ENCODE results near the gene THYN1. TPM values are rescaled to one million over a fixed set of nuclear protein-coding genes. Genes with fewer than 3 reads are reported as not detected.
A peak's percentile ranks its signal among the peaks of the same experiment; 100 is the strongest.

The THYN1 gene
- total and polyA plus RNA-seq, 11 donors = 34.1 to 59.4 (median 41.9) TPM

DNA sequence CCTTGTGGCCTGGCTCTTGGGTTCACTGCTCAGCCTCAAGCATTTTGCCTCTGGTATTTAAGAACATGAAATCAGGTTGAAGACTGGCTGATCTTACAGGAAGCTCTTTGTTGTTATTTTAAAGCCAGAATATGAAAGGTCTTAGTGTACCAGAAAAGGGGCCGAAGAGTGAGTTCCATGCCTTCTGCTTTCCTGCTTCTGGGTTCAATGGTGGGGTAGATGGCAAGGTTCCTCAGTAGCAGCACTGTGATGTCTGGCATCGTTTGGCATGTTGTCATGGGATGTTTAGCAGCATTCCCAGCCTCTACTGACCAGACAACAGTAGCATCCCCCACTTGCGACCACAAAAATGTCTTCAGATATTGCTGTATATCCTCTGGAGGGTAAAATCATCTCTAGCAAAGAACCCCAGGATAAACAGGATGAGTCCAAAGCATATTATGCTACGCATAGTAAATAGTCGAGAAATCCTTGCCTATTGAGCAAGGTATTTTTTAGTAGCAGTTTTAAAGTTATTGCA, 26.3 kb downstream of the THYN1 start:
- Histone ChIP-seq H3K36me3 (peaks cover 0 to 4% (median 0%) of the 10 kb centered on the region in 9 donors), H3K27me3 (no peaks in the 10 kb centered on the region), H3K4me1 (peaks cover 4 to 73% (median 57%) of the 10 kb centered on the region in 12 donors), H3K4me3 (peak overlapping the region in 5 of 12 donors; percentile 9 to 95 (median 64)), H3K27ac (no peak overlapping the region), H3K9me3 (no peaks in the 10 kb centered on the region)
- intact Hi-C loops (cut with DNase I) = loop anchor here in 2 of 10 donors (10.0 kb wide), 2 partner anchors 182 to 272 kb away; partner anchors contain the start of gene IGSF9B (in 1 of the 2)
- 81 to 85% (median 83%) methylated on average over 5 of the region's 5 CpGs for WGBS, 4 donors
- DNase-seq = no peak
- no peak for TF ChIP-seq POLR2A (IDR thresholded peaks at IDR 0.05)
- TF ChIP-seq, protein P1, sequence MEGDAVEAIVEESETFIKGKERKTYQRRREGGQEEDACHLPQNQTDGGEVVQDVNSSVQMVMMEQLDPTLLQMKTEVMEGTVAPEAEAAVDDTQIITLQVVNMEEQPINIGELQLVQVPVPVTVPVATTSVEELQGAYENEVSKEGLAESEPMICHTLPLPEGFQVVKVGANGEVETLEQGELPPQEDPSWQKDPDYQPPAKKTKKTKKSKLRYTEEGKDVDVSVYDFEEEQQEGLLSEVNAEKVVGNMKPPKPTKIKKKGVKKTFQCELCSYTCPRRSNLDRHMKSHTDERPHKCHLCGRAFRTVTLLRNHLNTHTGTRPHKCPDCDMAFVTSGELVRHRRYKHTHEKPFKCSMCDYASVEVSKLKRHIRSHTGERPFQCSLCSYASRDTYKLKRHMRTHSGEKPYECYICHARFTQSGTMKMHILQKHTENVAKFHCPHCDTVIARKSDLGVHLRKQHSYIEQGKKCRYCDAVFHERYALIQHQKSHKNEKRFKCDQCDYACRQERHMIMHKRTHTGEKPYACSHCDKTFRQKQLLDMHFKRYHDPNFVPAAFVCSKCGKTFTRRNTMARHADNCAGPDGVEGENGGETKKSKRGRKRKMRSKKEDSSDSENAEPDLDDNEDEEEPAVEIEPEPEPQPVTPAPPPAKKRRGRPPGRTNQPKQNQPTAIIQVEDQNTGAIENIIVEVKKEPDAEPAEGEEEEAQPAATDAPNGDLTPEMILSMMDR (IDR thresholded peaks at IDR 0.05) = no peak
- no peak for ATAC-seq

DNA sequence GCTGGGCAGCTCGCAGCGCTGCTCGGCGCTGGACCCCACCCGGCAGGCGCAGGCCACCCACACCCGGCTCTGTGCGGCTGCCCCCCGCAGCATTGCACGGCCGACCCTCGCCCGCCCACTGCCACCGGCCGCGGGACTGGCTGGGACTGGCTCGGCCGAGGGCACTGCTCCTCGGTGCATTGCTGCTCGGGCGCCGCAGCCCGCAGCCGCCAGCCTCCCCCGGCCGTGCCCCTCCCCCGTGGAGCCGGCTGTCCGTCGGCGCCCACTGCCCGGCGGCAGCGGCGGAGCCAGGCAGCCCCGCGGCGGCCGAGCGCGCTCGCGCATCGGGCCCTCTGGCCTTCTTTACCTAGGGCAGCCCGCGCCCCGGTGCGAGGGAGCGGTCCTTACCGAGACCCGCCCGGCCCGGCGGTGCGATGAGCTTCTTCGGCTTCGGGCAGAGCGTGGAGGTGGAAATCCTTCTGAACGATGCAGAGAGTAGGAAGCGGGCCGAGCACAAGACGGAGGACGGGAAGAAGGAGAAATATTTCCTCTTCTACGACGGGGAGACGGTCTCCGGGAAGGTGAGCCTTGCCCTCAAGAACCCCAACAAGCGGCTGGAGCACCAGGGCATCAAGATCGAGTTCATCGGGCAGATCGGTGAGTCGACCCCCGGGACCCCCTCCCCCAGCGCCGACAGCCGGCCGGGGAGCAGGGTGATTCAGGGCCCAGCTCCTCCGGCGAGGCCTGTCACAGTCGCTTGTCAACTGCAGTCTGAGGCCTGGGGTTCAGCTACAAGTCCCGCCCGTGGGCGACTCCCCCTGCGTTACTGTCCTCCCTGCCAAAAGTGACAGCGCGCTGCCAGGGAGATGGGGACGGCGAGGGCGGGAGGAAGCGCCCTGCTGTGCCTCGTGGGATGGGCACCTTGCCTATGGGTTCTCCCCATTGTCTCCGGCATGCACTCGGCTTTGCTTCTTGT, 28.2 kb downstream of the THYN1 start:
- WGBS, 4 donors = 0 to 3% (median 1%) methylated on average over 6 to 93 of the region's 93 CpGs
- H3K4me1 ChIP-seq = peaks cover 4 to 56% (median 44%) of the 10 kb centered on the region in 12 donors
- intact Hi-C loops (cut with DNase I) = loop anchor here in 3 of 10 donors (1.0 to 10.0 kb wide), 5 partner anchors 28 to 270 kb away; partner anchors contain the start of genes ACAD8 (in 3 of the 3), THYN1 (in 3 of the 3) and IGSF9B (in 1 of the 3)

DNA sequence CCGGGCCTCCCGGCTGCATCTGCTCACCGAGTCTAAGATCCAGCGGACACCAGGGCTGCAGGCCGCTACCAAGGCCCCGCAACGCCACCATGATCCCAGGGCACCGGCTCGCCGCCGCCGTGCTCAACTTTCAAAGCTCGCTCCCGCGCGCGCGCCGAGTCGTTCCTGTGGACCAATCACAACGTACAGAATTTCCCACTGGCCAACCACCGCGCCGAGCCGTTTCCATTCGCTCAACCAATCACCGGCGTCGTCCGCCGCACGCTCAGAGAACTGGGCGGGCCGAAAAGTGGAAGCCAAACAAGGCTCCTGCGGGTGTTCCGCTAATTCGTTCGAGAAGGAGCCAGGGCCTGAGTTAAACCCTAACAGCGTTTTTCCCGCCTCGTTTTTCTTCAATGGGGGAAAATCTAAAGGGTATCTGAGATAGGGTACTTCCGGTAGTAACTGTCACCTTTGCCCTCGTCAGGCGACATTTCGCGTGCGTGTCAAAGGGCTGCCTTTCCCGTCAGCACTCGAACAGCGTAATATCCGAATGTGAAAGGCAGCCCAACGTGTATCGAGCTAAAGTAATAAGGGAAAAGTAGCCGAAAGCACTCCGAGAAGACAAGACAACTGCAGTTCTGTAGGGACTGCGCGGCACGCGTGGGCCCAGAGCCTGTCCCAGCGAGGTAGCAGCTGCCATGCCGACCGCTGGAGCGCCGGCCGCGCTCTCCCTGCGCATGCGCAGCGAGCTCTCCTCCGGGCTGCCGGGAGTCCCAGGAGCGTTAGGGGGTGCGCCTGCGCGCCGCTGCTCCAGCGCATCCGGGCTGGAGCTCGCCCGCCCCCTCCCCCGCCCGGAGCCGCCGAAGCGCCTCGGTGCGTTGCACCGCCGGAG, 29.1 kb downstream of the THYN1 start, which contains the start of the genes NCAPD3 and VPS26B:
Gene NCAPD3, minus strand, starts transcription at position 132 of the 874 bp plus-strand sequence. Its CDS starts 41 bp downstream, at position 91.
Gene VPS26B, plus strand, starts transcription at position 836 of the 874 bp plus-strand sequence. CDS start 452 bp downstream, outside the sequence.
- no peaks in the 10 kb centered on the region for H3K27me3 ChIP-seq
- 0% methylated on average over 45 to 89 of the region's 89 CpGs for WGBS, 4 donors
- peak; percentile 29 to 95 for TF ChIP-seq POLR2A (IDR thresholded peaks at IDR 0.05)
- TF ChIP-seq, protein P1 (IDR thresholded peaks at IDR 0.05) = no peak
- H3K4me3 ChIP-seq = peak within 1 kb of the TSS; percentile 64 to 95 (median 78)
- intact Hi-C loops (cut with DNase I) = loop anchor here in 3 of 10 donors (1.0 to 10.0 kb wide), 5 partner anchors 29 to 269 kb away; partner anchors contain the start of genes ACAD8 (in 3 of the 3), THYN1 (in 3 of the 3) and IGSF9B (in 1 of the 3)
- peaks cover 4 to 47% (median 35%) of the 10 kb centered on the region in 12 donors for H3K4me1 ChIP-seq
- DNase-seq = peak; percentile 97 to 98 (median 97)
- H3K36me3 ChIP-seq = peaks cover 0 to 19% (median 15%) of the 10 kb centered on the region in 9 donors
- peak within 1 kb of the TSS; percentile 90 to 98 (median 94) for H3K27ac ChIP-seq
- no peaks in the 10 kb centered on the region for H3K9me3 ChIP-seq
- ATAC-seq = peak; percentile 91 to 97 (median 94)

More for the DNA sequence above, 28.2 kb downstream of the THYN1 start:
- TF ChIP-seq, protein P1 (IDR thresholded peaks at IDR 0.05) = no peak
- peak in 1 of 2 donors; percentile 74 for TF ChIP-seq POLR2A (IDR thresholded peaks at IDR 0.05)
- DNase-seq (peak; percentile 75 to 83 (median 82)), ATAC-seq (peak; percentile 28 to 68 (median 60))
- H3K9me3 ChIP-seq = no peaks in the 10 kb centered on the region
- H3K27ac ChIP-seq = peak overlapping the region; percentile 90 to 98 (median 94)
- H3K36me3 ChIP-seq = peaks cover 0 to 10% (median 6%) of the 10 kb centered on the region in 9 donors
- H3K4me3 ChIP-seq = peak overlapping the region; percentile 64 to 95 (median 78)
- no peaks in the 10 kb centered on the region for H3K27me3 ChIP-seq

Data from heart left ventricle (tissue), 16 donors.